HT-29 (cell line): ENCODE measurements around the gene CNRIP1. TPM values are rescaled to one million over a fixed set of nuclear protein-coding genes. Genes with fewer than 3 reads are reported as not detected.
"Not testable (repeated sequence)": the region's sequence is repeated elsewhere in the genome, so short reads cannot be mapped to it uniquely, and the experiment has no call there.

Experiments
- DNase-seq: peaks from one replicate; pipeline ENCODE4 v3.0.0-alpha.2; 2015; ENCODE audit warnings: low spot score
- total RNA-seq: library from RNA; depleted of rRNA; stranded (reverse); fragments of >200 nt; shearing (Covaris generic); gene quantifications from 2 replicates; pipeline ENCODE4 v1.2.3, GENCODE V29; 2014; rRNA removed

The CNRIP1 gene, protein sequence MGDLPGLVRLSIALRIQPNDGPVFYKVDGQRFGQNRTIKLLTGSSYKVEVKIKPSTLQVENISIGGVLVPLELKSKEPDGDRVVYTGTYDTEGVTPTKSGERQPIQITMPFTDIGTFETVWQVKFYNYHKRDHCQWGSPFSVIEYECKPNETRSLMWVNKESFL
- total RNA-seq, result not detected in 2 replicates

DNA sequence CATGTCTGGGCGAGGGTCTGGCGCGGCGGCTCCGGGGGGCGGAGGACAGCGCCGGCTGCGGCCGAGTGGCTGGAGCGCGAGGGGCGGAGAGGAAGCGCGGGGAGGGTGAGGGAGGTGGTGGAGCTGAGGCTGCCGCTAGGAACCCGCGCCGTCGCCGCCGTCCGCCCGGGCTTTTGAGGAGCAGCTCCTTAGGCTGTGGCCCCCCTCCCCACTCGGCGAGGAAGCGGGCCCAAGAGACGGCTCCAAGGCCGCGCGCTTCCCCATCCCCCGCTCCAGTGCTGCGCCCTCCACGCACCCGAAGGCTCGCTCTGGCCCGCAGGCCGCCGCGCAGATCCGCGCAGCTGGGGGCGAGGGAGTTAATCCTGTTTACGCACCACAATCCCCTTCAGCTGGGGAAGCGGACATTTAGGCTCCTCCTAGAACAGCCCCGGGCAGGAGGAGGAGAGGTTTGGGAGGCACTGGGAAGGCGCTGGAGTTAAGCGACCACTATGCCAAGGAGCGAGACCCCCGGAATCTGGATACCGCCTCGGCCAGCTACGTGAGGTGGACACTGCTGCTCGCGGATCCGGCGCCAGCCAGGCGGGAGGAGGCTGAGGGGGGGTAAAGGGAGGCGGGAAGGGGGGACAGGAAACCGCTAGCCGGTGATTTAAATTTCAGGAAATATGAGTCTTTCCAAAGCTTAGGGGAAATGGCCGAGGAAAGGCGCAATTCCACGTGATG, at the start of gene CNRIP1:
TSS of gene CNRIP1 (minus strand) at position 552 of the 720 bp plus-strand sequence. CDS start at position 3, 549 bp downstream.
- DNase-seq, result no peak

DNA sequence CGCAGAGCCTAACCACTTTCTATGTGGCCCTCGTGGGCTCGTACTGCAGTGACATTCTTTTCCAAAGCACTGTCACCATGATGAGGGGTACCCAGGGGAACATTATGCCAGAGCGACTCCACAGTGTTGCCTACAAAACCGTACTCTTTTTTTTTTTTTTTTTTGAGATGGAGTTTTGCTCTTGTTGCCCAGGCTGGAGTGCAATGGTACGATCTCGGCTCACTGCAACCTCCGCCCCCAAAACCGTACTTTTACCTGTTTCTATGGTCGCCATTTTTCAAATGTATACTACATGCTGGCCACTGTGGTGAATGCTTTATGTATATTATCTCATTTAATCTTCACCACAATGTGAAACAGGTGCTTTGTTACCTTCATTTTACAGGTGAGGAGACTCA, 49.6 kb upstream of the CNRIP1 start:
- no peak for DNase-seq

DNA sequence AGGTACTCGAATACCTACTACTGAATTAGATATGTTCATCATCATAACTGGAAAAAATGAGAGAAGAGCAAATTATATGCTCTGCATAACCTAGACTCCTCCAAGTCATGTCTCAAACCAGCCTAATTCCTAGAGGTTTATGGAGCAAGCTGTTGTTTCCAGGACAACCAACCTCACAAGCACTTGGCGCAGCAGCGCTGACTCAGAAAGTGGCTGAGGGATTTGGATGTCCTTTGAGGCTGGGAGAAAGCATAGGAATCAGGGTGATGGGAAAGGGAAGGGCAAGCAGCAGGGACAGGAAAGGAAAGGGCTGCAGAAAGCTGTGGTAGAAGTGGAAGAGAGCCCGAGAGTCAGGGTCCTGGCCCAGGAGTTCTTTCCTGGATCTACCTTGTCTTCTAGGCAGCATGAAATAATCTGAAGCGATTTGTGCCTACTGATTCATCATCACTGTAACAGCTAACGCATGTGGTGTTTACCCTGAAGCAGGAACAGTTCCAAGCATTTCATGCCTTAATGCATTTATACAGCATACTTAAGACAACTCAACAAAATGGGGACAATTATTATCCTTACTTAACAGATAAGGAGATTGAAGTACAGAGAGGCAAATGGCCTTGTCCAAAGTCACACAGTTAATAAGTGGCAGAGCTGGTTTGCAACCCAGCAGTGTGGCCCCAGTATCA, 49.0 kb upstream of the CNRIP1 start:
- DNase-seq, result no peak

DNA sequence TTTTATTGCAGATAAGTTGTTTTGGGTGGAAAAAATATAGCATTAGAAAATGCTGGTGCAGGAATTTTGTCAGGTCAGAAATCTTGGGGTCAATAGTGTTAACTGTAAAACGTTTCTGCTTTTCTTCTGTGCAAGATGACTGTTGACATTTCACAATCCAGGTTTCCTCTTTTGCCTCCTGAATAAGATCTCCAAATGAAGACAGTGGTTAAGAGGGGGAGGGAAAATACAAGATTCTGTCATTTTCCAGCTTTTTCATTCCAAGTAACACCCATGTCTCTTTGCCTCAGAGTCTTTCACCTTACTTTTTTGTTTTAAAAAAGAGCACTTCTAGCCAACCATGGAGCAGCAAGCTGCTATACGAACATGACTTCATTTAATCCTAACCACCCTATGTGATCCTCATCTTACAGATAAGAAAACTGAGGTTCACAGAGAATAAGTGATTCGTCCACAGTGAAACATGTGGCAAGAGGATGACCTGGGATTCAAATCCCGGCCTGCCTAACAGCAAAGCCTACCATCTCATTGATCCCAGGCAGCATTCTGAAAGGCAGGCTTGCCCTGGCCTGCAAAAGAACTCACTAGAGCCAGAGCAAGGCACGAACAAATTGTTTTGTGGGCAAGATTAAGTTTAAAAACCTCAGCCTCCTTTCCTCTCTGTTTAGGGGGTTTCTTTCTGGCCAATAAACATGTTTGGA, 48.4 kb upstream of the CNRIP1 start:
- DNase-seq, result no peak

DNA sequence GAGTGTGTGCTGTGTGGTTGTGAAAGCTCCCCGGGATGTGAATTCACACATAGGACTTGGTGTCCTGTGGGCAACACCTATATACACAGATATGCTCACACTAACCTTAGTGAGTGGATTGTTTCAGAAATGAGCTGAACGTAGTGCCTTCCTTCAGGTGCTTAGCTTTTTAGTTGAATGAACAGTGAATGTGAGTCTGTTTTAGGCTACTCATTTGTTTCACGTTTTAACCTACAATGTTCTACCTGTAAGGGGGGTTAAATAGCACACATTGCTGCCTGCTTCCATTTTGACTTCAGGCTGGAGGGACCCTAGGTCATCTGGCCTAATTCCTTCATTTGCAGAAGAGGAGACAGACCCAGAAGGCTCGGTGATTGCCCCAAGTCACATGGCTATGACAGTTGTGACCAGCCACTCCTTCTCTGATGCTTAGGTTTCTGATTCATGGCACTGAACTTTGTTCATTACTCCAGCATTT, 46.4 kb upstream of the CNRIP1 start:
- DNase-seq, result no peak

DNA sequence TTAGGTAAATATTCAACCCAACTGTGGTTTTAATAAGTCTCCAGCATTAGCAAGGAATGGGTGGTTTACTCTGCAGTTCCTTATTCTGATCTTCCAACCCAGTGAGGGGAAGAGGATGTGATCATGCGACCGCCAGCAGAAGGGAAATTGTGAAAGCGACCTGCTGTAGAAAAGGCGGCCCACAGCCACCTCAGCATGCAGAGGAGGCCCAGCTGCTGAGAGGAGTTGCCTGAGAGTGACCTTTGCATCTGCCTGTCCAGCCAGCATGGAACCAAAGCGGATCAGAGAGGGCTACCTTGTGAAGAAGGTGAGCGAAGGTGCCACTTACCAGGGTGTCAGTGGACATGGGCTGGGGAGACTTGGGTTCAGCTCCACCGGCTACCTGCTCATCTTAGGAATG, 45.3 kb upstream of the CNRIP1 start, which contains the start of gene PLEK:
TSS of gene PLEK (plus strand) at position 196 of the 400 bp plus-strand sequence. CDS start at position 266, 70 bp downstream.
- no peak for DNase-seq

DNA sequence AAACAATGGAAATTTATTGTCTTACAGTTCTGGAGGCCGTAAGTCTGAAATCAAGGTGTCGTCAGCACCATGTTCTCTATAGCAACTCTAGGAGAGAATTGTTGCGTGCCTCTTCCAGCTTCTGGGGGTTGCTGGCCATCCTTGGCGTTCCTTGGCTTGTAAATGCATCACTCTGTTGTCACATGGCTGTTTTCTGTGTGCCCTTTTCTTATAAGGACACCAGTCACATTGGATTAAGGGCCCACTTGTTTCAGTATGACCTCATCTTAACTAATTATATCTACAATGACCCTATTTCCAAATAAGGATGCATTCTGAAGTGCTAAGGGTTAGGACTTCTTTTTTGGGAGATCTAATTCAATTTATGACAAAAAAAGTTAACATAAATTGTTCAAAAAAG, 44.0 kb upstream of the CNRIP1 start:
- DNase-seq, result no peak

DNA sequence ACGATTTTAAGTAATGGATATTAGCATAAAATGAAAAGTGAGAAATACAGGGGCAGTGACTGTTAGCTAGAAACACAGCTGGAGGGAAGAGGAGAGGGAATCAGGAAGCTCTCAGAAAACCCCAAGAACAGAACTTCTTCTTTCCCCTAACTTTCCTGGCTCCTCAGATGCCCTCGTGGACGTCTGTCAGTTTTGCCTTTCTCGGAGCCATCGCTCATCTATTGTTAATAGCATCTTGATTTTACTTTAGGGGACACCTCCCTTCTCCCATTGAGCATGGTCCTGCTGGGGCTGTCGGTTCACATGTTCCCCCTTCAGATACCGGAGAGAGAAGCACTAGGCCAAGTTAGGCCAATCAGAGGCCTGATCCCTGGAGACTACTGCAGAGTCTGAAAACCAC, 43.0 kb upstream of the CNRIP1 start:
- DNase-seq, result no peak

DNA sequence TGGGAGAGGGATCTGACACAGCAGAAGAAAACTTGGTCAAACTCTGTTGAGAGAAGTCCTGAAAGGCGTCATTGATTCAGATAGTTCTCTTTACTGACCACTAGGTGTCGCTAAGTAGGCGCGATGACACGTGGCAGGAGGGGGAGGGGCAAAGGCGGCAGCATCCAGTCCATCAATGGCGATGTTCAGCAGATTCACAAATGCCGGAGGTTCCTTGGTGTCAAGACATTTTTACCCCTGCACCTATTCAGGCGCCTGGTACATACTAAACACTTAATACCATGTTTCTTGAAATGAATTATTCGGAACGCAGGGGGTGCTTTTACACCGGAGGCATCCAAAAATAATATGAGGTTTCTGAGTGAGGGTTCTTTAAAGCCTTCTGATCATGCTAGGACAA, 42.3 kb upstream of the CNRIP1 start:
- peak; percentile 64 for DNase-seq

DNA sequence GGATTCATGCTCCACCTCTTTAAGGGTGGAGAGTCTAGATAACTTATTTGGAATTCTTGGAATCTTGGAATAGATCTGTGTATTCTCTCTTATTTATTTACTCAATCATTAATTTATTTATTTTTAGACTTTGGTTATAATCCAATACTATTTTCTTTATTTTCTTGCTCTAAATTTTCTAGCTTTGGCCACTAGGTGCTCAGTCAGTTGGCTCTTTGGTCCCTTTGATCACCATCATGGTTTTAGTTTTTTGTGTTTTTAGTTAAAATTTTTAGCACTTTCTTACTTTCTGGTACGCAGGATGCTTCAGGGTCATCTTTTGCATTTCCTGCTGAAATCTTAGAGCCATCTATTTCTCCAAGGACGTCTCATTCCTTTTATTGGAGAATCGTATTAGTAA, 40.1 kb upstream of the CNRIP1 start:
- peak; percentile 1 for DNase-seq

DNA sequence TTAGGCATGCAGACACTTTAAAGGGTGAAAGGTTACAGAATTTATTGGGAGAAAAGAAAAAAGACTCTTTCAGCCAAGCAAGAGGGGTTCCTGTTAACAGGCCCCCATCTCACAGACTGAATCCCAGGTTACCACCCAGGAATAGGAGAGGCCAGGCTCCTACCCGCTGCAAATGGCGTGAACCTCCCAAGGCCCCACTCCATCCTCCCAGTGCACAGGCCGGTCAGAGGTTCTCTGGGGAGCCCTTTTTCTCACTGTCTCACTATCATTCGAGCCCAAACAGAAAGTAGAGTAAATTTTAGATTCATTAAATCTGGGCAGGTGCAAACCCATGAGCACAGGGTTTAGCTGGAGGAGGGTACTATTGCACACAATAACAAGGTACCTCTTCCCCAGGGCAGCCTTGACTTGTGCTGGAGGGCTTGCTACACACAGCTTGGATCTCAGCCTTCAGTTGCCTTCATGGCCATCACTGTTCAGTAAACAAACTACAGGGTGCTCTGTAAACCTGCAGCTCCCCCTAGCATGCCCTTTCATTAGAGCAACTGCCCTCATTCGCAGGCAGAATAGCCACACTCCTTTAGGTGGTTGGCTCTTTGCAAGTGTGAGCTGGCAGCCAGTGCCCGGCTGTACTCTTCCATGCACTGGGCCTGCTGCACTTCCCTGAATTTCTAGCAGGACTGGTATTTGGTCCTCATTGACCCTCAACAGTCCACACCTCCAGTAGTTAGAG, 38.0 kb upstream of the CNRIP1 start:
- peak; percentile 49 for DNase-seq

DNA sequence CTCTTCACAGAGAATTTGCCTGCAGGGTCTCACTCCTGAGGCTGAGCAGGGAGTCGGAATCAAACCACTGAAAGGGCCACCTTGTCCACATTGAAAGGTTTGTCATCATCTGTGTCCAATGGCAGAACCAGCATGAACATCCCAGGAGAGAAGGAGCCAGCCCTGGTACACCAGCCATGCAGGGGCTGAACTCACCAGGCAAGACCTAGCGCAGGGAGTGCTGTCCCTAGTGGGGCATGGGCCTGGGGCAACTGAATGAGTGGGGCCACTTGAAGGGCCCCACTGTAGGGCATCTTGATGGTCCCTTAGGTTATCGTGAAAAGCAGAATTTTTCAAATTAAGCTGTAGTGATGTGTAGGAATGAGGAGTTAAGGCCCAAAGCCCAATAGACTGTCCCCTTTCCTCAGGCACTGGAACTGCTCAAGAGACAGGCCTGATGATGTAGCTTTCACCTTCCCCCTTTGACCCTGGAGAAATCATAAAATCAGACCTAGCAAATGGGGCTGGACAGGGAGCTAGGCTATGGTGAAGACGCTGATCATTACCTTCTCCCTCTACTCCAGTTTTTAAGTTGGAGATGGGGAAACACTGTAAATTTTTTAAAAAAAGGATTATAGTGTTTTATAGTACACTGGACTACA, 37.0 kb upstream of the CNRIP1 start:
- no peak for DNase-seq

DNA sequence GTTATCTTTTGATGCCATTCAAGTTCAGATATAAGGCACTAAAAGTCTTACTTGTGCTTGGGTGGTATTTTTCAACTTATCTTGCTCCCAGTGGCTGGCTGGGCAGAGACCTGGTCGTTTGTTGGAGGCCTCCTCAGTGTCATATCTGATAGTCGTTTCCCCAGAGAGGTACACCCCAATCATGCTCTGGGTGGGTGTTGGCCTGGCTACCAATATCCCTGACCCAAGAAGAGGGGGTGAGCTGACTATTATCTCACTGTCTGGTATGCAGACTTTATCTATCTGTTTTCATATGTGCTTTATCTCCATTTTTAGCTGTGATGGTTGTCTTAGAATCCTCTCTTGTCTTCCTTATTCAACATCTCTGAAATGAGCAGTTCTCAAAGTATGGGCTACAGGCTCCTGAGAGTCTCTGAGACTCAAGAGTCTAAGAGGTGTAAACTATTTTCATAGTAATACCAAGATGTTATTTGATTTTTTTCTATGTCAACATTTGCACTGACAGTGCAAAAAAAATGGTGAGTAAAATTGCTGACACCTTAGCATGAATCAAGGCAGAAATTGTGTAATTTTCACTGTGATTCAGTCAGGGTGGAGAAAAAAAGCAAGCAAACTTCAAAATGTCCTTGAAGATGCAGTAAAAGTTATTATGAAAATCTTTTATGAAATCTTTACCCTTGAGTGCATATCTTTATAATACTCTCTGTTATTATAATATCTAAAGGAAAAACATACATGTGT, 33.1 kb upstream of the CNRIP1 start:
- DNase-seq, result no peak

DNA sequence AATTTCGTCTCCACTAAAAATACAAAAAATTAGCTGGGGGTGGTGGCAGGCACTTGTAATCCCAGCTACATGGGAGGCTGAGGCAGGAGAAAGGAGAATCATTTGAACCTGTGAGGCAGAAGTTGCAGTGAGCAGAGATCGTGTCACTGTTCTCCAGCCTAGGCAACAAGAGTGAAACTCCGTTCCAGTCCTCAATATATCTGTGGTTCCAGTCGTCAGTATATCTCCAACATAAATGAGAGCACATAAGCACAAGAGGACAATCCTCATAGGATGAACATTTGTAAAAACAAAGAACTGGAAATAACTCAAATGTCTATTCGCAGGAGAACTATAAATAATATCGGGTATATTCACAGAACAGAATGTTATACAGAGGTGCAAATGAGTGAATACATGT, 32.2 kb upstream of the CNRIP1 start:
- no peak for DNase-seq

DNA sequence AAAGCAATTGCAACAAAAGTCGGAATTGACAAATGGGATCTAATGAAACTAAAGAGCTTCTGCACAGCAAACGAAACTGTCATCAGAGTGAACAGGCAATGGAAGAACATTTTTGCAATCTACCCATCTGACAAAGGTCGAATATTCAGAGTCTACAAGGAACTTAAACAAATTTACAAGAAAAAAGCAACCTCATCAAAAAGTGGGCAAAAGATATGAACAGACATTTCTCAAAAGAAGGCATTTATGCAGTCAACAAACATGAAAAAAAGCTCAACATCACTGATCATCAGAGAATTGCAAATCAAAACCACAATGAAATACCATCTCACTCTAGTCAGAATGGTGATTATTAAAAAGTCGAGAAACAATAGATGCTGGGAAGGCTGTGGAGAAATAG, 29.3 kb upstream of the CNRIP1 start:
- not testable (repeated sequence) for DNase-seq

DNA sequence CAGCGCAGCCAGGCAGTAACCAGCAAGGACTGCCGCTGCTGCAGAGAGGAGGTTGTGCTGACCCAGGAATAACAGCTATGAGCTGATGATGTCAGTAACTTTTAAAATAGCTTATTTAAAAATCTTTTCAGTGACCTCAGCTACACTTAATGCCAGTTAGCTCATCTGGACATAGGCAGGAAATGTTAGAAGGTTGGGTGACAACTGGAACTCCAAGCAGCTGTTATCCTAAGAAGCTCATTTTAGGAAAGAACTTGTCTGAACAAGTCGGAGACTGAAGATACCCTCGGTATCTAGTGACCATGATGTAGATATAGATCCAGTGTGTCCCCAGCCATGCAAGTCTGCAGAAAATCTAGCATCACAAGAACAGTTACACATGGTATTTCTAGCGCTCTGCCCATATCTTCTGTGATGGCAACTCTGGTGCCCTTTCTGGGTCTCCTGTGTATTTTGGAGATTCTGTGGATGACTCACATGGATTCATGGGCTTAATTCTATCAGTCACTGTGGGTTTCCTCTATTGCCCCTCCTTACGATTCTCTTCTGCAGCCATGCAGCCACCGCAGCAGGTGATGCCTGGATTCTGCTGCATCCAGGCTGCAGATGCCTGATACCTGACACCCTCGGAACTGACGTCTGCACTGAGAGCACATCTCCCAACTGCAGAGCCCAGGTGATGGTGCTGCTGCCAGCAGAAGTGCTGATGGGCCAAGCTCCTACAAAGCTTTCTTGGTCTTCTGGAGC, 25.6 kb upstream of the CNRIP1 start:
- DNase-seq, result no peak

DNA sequence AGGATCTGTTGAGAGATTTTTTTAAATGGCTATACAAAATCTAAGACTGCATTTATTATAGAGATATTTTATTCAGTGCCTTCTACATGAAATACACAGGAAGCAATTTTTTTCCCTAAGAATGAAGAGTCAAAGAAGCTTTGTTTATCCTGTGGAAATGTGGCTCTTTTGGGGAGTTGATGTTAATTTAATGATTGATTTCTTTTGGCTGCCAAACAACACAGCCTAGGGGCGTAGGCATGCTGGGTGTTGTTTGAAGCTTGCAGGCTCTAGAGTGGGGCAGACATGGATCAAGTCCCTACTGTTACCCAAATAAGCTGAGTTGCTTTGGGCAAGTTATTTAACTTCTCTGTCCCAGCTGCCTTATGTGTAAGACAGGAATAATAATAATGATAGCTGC, 24.3 kb upstream of the CNRIP1 start:
- no peak for DNase-seq

DNA sequence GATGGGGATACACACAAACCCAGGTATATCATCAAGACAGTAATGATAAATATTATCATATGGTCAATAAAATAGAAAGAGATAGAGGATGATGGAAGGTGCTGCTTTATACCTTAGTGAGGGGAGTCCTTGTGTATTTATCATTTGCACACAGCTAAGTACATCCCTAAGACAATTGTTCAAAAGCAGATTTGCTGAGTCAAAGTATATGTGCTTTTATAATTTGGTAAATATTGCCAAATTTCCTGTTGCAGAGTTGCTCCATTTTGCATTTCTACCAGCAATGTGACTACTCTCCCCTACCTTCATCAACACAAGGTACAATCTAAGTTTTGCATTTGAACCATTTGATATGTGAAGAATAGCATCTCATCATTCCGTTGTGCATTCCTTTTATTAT, 22.7 kb upstream of the CNRIP1 start:
- DNase-seq, result no peak

DNA sequence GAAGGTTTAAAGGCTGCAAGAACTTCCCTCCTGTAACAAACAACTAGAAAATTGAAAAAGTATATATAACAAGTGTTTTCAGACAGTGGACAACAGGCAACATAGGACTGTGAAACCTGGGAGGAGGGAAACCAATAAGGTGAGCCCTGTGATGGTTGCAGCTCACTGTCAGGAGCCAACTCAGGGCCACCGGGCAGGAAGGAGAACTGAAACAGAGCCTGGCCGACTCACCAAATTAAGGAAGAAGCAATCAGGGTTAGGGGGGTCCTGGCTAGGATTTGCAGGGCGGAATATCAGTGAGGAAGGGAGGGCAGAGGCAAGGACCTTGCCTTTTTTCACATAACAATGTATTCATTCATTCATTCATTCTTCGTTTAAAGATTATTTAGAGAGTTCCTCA, 21.8 kb upstream of the CNRIP1 start:
- no peak for DNase-seq

DNA sequence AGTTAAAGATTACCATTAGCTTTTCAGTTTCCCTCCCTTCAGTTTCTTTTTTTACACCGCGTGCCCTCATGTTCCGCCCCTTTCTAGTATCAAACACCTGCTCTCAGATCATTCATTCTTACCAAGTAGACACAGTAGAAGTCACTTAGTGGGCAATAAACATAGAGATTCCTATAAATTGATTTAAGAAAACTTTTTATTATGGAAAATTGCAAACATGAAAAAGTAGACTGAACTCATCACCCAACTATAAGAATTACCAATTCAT, 21.2 kb upstream of the CNRIP1 start:
- DNase-seq, result no peak
